ENCODE results near the gene CASK.
"Not testable (repeated sequence)": the region's sequence is repeated elsewhere in the genome, so short reads cannot be mapped to it uniquely, and the experiment has no call there.

CASK gene

DNA sequence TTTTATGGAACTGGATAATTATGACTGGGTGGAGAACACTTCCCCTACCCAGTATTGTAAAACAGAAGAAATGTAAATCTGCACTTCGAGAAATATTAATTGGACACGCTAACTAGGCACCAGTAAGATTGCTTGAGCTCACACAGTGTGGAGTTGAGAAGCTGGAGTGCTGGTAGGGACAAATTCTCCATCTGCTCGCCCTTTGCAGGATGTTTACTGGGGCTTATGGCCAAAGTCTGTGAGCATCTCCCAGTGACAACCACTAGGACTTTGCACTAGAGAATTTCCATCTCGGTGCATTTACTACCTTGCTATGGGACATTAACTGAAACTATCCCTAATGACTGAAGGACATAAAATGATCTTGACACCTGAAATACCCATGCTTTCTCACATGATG, 268.3 kb downstream of the CASK start:
- no peak for ATAC-seq
- TF ChIP-seq CSDC2 (CRISPR knock-in tag; IDR thresholded peaks at IDR 0.05) (no peak), TSHZ2 (CRISPR knock-in tag; IDR thresholded peaks at IDR 0.05) (no peak), ZFP3 (CRISPR knock-in tag; IDR thresholded peaks at IDR 0.05) (no peak), TCF4 (CRISPR knock-in tag; IDR thresholded peaks at IDR 0.05; ENCODE audit: borderline replicate concordance) (no peak), ZNF565 (CRISPR knock-in tag; conservative IDR thresholded peaks at IDR 0.05; ENCODE audit: low read depth) (no peak)
- TF ChIP-seq, protein P1, sequence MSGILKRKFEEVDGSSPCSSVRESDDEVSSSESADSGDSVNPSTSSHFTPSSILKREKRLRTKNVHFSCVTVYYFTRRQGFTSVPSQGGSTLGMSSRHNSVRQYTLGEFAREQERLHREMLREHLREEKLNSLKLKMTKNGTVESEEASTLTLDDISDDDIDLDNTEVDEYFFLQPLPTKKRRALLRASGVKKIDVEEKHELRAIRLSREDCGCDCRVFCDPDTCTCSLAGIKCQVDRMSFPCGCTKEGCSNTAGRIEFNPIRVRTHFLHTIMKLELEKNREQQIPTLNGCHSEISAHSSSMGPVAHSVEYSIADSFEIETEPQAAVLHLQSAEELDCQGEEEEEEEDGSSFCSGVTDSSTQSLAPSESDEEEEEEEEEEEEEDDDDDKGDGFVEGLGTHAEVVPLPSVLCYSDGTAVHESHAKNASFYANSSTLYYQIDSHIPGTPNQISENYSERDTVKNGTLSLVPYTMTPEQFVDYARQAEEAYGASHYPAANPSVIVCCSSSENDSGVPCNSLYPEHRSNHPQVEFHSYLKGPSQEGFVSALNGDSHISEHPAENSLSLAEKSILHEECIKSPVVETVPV (CRISPR knock-in tag; IDR thresholded peaks at IDR 0.05), result no peak

DNA sequence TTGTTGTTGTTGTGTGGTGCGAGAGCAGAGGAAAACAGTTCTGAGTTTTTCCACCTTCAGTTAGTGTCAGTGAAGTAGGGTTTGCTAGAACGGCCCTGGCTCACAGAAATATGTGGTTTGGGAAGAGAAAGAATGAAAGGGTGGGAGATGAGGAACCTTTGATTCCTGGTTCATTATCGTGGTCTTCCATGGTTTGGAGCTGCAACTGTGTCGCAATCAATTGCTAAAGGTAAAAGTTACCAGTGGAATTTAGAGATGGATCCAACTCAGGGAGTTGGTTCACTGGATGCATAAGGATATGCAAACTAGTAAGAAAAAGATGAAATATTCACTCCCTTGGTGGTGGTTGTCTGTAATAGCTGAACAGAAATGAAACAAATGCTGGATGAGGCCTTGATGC, 270.2 kb downstream of the CASK start:
- TF ChIP-seq ZNF565 (CRISPR knock-in tag; conservative IDR thresholded peaks at IDR 0.05; ENCODE audit: low read depth), result no peak
- no peak for TF ChIP-seq ISL1 (CRISPR knock-in tag; IDR thresholded peaks at IDR 0.05)
- TF ChIP-seq, protein P1 (CRISPR knock-in tag; IDR thresholded peaks at IDR 0.05), result no peak
- no peak for TF ChIP-seq ZC3H10 (CRISPR knock-in tag; IDR thresholded peaks at IDR 0.05)
- no peak for TF ChIP-seq SNAI2 (CRISPR knock-in tag; IDR thresholded peaks at IDR 0.05)
- no peak for TF ChIP-seq ESRRG (CRISPR knock-in tag; IDR thresholded peaks at IDR 0.05)
- no peak for TF ChIP-seq TSHZ2 (CRISPR knock-in tag; IDR thresholded peaks at IDR 0.05)
- TF ChIP-seq, protein P2, sequence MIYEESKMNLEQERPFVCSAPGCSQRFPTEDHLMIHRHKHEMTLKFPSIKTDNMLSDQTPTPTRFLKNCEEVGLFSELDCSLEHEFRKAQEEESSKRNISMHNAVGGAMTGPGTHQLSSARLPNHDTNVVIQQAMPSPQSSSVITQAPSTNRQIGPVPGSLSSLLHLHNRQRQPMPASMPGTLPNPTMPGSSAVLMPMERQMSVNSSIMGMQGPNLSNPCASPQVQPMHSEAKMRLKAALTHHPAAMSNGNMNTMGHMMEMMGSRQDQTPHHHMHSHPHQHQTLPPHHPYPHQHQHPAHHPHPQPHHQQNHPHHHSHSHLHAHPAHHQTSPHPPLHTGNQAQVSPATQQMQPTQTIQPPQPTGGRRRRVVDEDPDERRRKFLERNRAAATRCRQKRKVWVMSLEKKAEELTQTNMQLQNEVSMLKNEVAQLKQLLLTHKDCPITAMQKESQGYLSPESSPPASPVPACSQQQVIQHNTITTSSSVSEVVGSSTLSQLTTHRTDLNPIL (CRISPR knock-in tag; IDR thresholded peaks at IDR 0.05; ENCODE audit: low read depth), result no peak
- TF ChIP-seq ZNF70 (CRISPR knock-in tag; IDR thresholded peaks at IDR 0.05), result no peak
- no peak for TF ChIP-seq RARB (CRISPR knock-in tag; IDR thresholded peaks at IDR 0.05)
- TF ChIP-seq ARNTL (CRISPR knock-in tag; IDR thresholded peaks at IDR 0.05; ENCODE audit: borderline replicate concordance, low read depth), result no peak
- TF ChIP-seq, protein P3, sequence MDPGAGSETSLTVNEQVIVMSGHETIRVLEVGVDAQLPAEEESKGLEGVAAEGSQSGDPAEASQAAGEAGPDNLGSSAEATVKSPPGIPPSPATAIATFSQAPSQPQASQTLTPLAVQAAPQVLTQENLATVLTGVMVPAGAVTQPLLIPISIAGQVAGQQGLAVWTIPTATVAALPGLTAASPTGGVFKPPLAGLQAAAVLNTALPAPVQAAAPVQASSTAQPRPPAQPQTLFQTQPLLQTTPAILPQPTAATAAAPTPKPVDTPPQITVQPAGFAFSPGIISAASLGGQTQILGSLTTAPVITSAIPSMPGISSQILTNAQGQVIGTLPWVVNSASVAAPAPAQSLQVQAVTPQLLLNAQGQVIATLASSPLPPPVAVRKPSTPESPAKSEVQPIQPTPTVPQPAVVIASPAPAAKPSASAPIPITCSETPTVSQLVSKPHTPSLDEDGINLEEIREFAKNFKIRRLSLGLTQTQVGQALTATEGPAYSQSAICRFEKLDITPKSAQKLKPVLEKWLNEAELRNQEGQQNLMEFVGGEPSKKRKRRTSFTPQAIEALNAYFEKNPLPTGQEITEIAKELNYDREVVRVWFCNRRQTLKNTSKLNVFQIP (CRISPR knock-in tag; IDR thresholded peaks at IDR 0.05; ENCODE audit: borderline replicate concordance, low read depth), result no peak
- no peak for TF ChIP-seq CSDC2 (CRISPR knock-in tag; IDR thresholded peaks at IDR 0.05)
- ATAC-seq, result no peak

- ATAC-seq, result not testable (repeated sequence)
Observed at GRCh38 chrX:41646201-41646600, 277.2 kb downstream of the CASK start.

- no peak for ATAC-seq
- TF ChIP-seq, protein P2 (CRISPR knock-in tag; IDR thresholded peaks at IDR 0.05; ENCODE audit: low read depth), result no peak
- TF ChIP-seq TSHZ2 (CRISPR knock-in tag; IDR thresholded peaks at IDR 0.05), result no peak
- TF ChIP-seq ZNF8 (CRISPR knock-in tag; IDR thresholded peaks at IDR 0.05), result no peak
- TF ChIP-seq, protein P3 (CRISPR knock-in tag; IDR thresholded peaks at IDR 0.05; ENCODE audit: borderline replicate concordance, low read depth), result no peak
Observed at GRCh38 chrX:41634284-41634683, 289.1 kb downstream of the CASK start.

All from SK-N-SH treated with all-trans-retinoic acid at 6 μM for 48 hours (cell line).